Measurements from ENCODE around the gene HPCAL1. TPM values are rescaled to one million over a fixed set of nuclear protein-coding genes. Genes with fewer than 3 reads are reported as not detected.

HPCAL1 gene
- polyA plus RNA-seq, 1 donor from 2014 or later: 63.4 TPM

GRCh38 chr2:10288606-10289005 is 14.1 kb upstream of the HPCAL1 start:
- H3K27me3 ChIP-seq (ENCODE audit: insufficient read depth, low read depth, low read length): no peaks in the 10 kb centered on the region
- no peaks in the 10 kb centered on the region for H3K9me2 ChIP-seq (ENCODE audit: insufficient read depth, low read length)
- peaks cover 2% of the 10 kb centered on the region for H3K9me3 ChIP-seq (ENCODE audit: low read length)
- H3K4me3 ChIP-seq (ENCODE audit: low read length): no peak overlapping the region
- no peaks in the 10 kb centered on the region for H3K79me2 ChIP-seq (replicated peaks; ENCODE audit: insufficient read depth, low read length)
- no peak overlapping the region for H3K4me2 ChIP-seq (ENCODE audit: low read length)
- H3K27ac ChIP-seq (ENCODE audit: low read length): no peak overlapping the region
- no peaks in the 10 kb centered on the region for H3F3A ChIP-seq (ENCODE audit: insufficient read depth, low read length, poor library complexity, severe bottlenecking)
- no peak overlapping the region for H2AFZ ChIP-seq (ENCODE audit: low read depth, low read length)
- no peaks in the 10 kb centered on the region for H4K20me1 ChIP-seq (ENCODE audit: insufficient read depth)
- no peaks in the 10 kb centered on the region for H3K36me3 ChIP-seq (ENCODE audit: insufficient read depth, low read length)
- no peak overlapping the region for H3K9ac ChIP-seq (ENCODE audit: low read length)
- TF ChIP-seq MXI1 (conservative IDR thresholded peaks at IDR 0.05; ENCODE audit: poor library complexity, severe bottlenecking): no peak
- no peak for TF ChIP-seq REST (IDR thresholded peaks at IDR 0.05; ENCODE audit: borderline replicate concordance)
- TF ChIP-seq EZH2 (IDR thresholded peaks at IDR 0.05; ENCODE audit: borderline replicate concordance, insufficient read depth, low read length, poor library complexity, severe bottlenecking): no peak
- no peak for TF ChIP-seq TAF1 (IDR thresholded peaks at IDR 0.05; ENCODE audit: low read depth)

- no peaks in the 10 kb centered on the region for H3K36me3 ChIP-seq (ENCODE audit: insufficient read depth, low read length)
- H4K20me1 ChIP-seq (ENCODE audit: insufficient read depth): no peaks in the 10 kb centered on the region
- H3F3A ChIP-seq (ENCODE audit: insufficient read depth, low read length, poor library complexity, severe bottlenecking): no peaks in the 10 kb centered on the region
- peaks cover 5% of the 10 kb centered on the region for H3K9me3 ChIP-seq (ENCODE audit: low read length)
- no peak overlapping the region for H3K9ac ChIP-seq (ENCODE audit: low read length)
- TF ChIP-seq POLR2AphosphoS5 (IDR thresholded peaks at IDR 0.05): no peak
- no peak for TF ChIP-seq REST (IDR thresholded peaks at IDR 0.05; ENCODE audit: borderline replicate concordance)
- TF ChIP-seq CTCF (IDR thresholded peaks at IDR 0.05; ENCODE audit: poor library complexity, severe bottlenecking): no peak
- TF ChIP-seq TAF1 (IDR thresholded peaks at IDR 0.05; ENCODE audit: low read depth): no peak
- no peak for TF ChIP-seq RAD21 (conservative IDR thresholded peaks at IDR 0.05)
- no peak for TF ChIP-seq SMC3 (conservative IDR thresholded peaks at IDR 0.05; ENCODE audit: poor library complexity)
- no peak for TF ChIP-seq MXI1 (conservative IDR thresholded peaks at IDR 0.05; ENCODE audit: poor library complexity, severe bottlenecking)
- no peak for TF ChIP-seq EZH2 (IDR thresholded peaks at IDR 0.05; ENCODE audit: borderline replicate concordance, insufficient read depth, low read length, poor library complexity, severe bottlenecking)
- TF ChIP-seq EP300 (conservative IDR thresholded peaks at IDR 0.05; ENCODE audit: poor library complexity, severe bottlenecking): no peak
- H2AFZ ChIP-seq (ENCODE audit: low read depth, low read length): no peak overlapping the region
- H3K4me3 ChIP-seq (ENCODE audit: low read length): no peak overlapping the region
- H3K9me2 ChIP-seq (ENCODE audit: insufficient read depth, low read length): no peaks in the 10 kb centered on the region
- no peak overlapping the region for H3K4me2 ChIP-seq (ENCODE audit: low read length)
- H3K27ac ChIP-seq (ENCODE audit: low read length): no peak overlapping the region
- H3K79me2 ChIP-seq (replicated peaks; ENCODE audit: insufficient read depth, low read length): no peaks in the 10 kb centered on the region
- no peaks in the 10 kb centered on the region for H3K27me3 ChIP-seq (ENCODE audit: insufficient read depth, low read depth, low read length)
Observed at GRCh38 chr2:10289352-10289751, 13.4 kb upstream of the HPCAL1 start.
